Activated CD4-positive, alpha-beta T cell treated with anti-CD3 and anti-CD28 coated beads for 1 hour (primary cell): Measurements from ENCODE around the gene DUSP8.
"Not testable (repeated sequence)": the region's sequence is repeated elsewhere in the genome, so short reads cannot be mapped to it uniquely, and the experiment has no call there.

Experiments
- DNase-seq: peaks from one replicate; pipeline ENCODE4 v3.0.0-alpha.2; 2020

The DUSP8 gene

GRCh38 chr11:1572197-1573076 lies at the start of gene DUSP8:
DUSP8 (minus strand) TSS chr11:1572271; CDS start chr11:1565826, 6,445 bp downstream.
- DNase-seq = peak; percentile 94

DNA sequence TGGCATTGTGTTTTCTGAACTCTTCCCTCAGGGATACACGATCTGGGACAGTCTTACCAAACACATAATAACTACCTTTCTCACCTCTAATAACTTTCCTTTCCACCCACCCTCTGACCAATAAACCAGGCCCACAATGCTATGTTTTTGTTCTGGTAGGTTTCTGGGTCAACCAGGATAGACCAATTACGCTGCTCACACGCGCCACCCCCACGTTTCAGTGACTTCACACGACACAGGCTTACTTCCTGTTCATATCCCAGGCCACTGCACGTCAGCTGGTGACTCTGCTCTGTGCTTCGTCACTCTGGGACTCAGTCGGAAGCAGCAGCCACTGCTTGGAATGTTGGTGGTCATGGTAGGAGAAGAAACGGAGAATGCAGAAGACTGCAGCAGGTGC lies 47.4 kb upstream of the DUSP8 start:
- no peak for DNase-seq

- no peak for DNase-seq
Observed at GRCh38 chr11:1618231-1618630, 46.2 kb upstream of the DUSP8 start.

GRCh38 chr11:1608363-1608762 lies 36.3 kb upstream of the DUSP8 start, which contains the start of gene KRTAP5-3:
KRTAP5-3 (minus strand) TSS chr11:1608463; CDS start chr11:1608385, 78 bp downstream.
- no peak for DNase-seq

DNA sequence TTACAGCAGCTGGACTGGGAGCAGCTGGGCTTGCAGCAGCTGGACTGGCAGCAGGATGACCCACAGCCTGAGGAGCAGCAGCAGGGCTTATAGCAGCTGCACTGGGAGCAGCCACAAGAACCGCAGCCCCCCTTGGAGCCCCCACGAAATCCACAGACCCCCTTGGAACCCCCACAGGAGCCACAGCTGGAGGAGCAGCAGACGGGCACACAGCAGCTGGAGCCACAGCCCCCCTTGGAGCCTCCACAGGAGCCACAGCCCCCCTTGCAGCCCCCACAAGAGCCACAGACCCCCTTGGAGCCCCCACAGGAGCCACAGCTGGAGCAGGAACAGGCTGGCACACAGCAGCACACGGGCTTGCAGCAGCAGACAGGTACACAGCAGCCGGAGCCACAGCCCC lies 35.8 kb upstream of the DUSP8 start:
- DNase-seq = not testable (repeated sequence)

DNA sequence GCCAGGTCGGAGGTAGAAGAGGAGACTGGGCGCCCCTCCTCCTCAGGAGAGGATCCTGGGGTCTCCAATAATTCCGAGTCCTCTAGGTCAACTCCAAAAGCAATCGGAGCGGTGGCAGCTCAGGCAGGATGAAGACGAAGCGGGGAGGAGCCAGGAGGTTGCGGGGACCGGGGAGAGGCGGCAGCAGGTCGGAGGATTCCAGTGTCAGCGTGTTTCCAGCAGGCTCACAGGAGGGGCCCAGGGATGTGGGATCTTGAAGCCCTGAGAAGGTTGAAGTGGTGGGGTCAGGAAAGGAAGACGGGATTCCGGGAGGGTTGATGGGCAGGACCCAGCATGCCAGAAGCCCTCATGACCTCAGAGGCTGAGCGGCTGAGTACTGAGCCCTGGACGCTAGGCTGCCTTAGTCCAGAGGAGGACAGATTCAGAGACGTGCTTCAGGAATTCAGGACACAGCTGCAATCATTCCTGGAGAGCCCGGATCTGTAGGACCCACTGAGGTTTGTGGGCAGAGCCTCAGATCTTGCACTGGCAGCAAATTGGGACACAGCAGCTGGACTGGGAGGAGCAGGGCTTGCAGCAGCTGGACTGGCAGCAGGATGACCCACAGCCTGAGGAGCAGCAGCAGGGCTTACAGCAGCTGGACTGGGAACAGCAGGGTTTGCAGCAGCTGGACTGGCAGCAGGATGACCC lies 35.2 kb upstream of the DUSP8 start:
- not testable (repeated sequence) for DNase-seq

- DNase-seq = not testable (repeated sequence)
Observed at GRCh38 chr11:1605923-1606322, 33.9 kb upstream of the DUSP8 start.

DNA sequence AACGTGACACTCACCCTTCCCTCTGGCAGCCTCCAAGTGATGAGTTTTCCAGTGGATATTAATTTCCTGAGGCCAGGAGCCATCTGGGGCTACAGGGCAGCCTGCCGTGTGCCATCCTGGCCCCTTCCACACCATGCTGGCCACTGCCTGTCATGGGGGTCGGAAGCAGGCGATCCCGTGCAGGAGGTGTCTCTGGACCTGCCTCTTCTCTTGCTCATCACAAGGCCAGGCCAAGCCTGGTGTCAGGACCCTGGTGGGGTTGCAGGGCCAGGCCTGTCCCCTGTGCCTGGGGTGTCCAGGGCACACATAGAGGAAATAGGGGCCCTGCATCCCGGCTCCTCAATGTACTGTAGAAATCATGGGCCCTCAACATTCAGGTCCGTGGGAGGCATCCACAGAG lies 32.6 kb upstream of the DUSP8 start:
- DNase-seq = no peak

- DNase-seq = no peak
Observed at GRCh38 chr11:1604181-1604580, 32.1 kb upstream of the DUSP8 start.

GRCh38 chr11:1603629-1604028 lies 31.6 kb upstream of the DUSP8 start:
- DNase-seq = no peak

- DNase-seq = not testable (repeated sequence)
Observed at GRCh38 chr11:1601663-1602062, 29.6 kb upstream of the DUSP8 start.

DNA sequence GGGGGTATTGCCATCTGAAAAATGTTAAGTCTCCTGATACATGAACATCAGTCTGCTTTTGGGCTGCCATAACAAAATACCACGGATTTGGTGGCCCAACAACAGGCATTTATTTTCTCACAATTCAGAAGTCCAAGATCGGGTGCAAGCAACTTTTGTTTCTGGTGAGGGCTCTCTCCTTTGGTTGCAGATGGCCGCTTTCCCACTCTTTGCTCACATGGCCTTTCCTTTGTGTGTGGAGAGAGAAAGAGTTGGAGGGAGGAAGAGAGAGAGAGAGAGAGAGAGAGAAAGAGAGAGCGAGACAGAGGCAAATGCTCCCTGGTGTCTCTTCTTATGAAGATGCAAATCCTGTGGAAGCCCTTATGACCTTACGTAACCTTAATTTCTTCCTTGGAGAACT lies 28.6 kb upstream of the DUSP8 start:
- DNase-seq = no peak

- DNase-seq = no peak
Observed at GRCh38 chr11:1598816-1599215, 26.7 kb upstream of the DUSP8 start.

GRCh38 chr11:1598406-1598805 lies 26.3 kb upstream of the DUSP8 start:
- not testable (repeated sequence) for DNase-seq

DNA sequence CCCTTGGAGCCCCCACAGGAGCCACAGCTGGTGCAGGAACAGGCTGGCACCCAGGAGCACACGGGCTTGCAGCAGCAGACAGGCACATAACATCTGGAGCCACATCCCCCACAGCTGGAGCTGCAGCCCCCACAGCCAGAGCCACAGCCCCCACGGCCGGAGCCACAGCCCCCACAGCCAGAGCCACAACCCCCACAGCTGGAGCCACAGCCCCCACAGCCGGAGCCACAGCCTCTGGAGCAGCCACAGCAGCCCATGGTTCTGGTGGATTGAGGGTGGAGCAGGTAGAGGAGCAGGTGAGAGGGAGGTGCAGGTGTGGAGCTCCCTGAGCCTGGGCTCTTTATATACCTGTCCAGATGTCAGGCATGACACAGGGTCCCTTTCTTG lies 25.9 kb upstream of the DUSP8 start, which contains the start of gene KRTAP5-2:
TSS of gene KRTAP5-2 (minus strand) at position 301 of the 387 bp plus-strand sequence. CDS start at position 257, 44 bp downstream.
- DNase-seq = no peak

DNA sequence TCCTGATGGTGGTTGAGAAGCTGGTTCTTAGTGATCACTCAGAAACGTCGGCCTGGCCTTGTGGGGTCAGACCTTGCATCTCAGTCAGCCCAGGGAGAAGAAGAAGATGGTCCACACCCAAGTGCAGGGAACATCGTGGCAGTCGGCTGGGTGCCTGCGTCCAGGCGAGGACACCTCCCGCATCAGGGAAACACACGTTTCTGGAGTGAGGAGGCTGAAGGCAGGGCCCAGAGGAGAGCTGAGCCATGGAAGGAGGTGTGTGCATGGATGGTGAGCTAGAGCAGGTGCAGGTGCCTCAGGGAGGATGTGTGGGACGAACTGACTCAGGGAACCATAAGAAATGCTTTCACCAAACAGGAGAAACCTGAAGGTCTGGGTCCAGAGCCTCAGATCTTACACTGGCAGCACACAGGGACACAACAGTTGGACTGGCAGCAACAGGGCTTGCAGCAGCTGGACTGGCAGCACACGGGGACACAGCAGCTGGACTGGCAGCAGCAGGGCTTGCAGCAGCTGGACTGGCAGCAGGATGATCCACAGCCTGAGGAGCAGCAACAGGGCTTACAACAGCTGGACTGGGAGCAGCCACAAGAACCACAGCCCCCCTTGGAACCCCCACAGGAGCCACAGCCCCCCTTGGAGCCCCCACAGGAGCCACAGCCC lies 25.4 kb upstream of the DUSP8 start:
- DNase-seq = no peak

GRCh38 chr11:1596576-1597121 lies 24.6 kb upstream of the DUSP8 start:
- DNase-seq = not testable (repeated sequence)

GRCh38 chr11:1595994-1596575 lies 24.0 kb upstream of the DUSP8 start:
- DNase-seq = not testable (repeated sequence)

- no peak for DNase-seq
Observed at GRCh38 chr11:1592628-1593027, 20.6 kb upstream of the DUSP8 start.

- DNase-seq = no peak
Observed at GRCh38 chr11:1589996-1590395, 17.9 kb upstream of the DUSP8 start.

DNA sequence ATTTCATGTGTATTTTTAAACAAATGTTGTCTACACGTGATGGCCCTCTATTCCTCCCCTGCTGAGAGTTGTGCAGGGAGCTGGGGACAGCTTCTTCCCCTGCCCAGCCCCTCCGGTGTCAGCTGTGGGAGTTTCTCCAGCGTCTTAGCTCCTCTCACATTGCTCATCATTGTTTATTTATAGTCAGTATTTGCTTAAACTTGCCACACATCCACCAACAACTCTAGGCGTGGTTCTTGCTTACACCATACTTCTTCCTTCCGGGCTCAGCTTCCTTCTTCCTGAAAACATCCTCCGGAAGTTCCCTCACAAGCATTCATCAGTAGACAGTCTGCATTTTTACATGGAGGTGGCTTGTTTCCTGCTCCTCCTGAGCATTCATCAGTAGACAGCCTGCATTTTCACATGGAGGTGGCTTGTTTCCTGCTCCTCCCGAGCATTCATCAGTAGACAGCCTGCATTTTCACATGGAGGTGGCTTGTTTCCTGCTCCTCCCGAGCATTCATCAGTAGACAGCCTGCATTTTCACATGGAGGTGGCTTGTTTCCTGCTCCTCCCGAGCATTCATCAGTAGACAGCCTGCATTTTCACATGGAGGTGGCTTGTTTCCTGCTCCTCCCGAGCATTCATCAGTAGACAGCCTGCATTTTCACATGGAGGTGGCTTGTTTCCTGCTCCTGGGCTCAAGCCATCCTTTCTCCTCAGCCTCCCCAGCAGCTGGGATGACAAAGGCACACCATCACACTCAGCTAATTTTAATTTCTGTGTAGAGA lies 17.3 kb upstream of the DUSP8 start:
- not testable (repeated sequence) for DNase-seq

DNA sequence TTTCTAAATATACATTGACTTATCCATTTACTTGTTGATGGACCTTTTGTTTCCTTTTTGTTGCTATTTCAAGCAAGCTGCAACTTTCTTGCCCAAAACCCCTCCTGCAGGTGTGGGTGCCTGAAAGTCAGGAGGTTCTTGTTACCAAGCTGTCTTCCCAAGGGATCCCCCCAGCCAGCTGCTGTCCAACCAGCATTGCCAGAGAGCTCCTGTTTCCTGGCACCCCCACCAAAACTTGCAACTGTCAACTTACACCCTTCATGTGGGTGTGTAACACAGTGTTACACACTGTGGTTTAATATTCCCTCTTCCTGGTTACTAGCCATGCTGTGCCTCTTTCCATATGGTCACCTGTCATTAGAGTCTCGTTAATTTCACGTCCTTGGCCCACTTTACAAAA lies 14.6 kb upstream of the DUSP8 start:
- DNase-seq = no peak
